SK-N-SH (cell line): ENCODE measurements around the gene EMILIN2. TPM values are rescaled to one million over a fixed set of nuclear protein-coding genes. Genes with fewer than 3 reads are reported as not detected.

ENCODE experiments used
- EP300 ChIP-seq, 2 experiments: IDR thresholded peaks; 2 replicates each; pipeline versions ENCODE4 v1.4.0 to v1.6.1; 2012; ENCODE audit warnings: borderline replicate concordance in 1 of 2, low read depth in 1 of 2, low read length in 1 of 2
- polyA plus RNA-seq, 3 experiments: library from polyadenylated mRNA; depleted of rRNA; stranded (reverse); fragments of >200 nt; gene quantifications; 2 replicates each; pipeline ENCODE4 v1.2.3, GENCODE V29; 2012

EMILIN2 gene
- polyA plus RNA-seq, 1 of the 3 experiments (the other 2 are of a cell fraction), result 1.4 TPM

GRCh38 chr18:2964361-2965010, 117.7 kb downstream of the EMILIN2 start (continued):
- TF ChIP-seq EP300 (IDR thresholded peaks at IDR 0.05; ENCODE audit: borderline replicate concordance in 1 of 2, low read depth in 1 of 2, low read length in 1 of 2), result no peak

Other genes with a start within 250 kb of the EMILIN2 start
- 8.9 and 10.9 TPM in 2 replicates for gene SMCHD1, start 191.3 kb upstream of the EMILIN2 start, polyA plus RNA-seq (2012; rRNA removed)
- 19.3 and 20.3 TPM in 2 replicates for gene LPIN2, start 166.1 kb downstream of the EMILIN2 start, polyA plus RNA-seq (2012; rRNA removed)